GM21447 (cell line): ENCODE data around the gene SRMS.
"Not testable (repeated sequence)": the region's sequence is repeated elsewhere in the genome, so short reads cannot be mapped to it uniquely, and the experiment has no call there.

ENCODE experiments used
- ATAC-seq: cut with Tn5 transposase; IDR thresholded peaks from one replicate; pipeline ENCODE4 v1.9.1; 2021; ENCODE audit not compliant: unreplicated experiment

SRMS gene

GRCh38 chr20:63525185-63525584 is 22.4 kb downstream of the SRMS start:
- ATAC-seq, result no peak

- no peak for ATAC-seq
Observed at GRCh38 chr20:63522981-63523611, 24.5 kb downstream of the SRMS start.

DNA sequence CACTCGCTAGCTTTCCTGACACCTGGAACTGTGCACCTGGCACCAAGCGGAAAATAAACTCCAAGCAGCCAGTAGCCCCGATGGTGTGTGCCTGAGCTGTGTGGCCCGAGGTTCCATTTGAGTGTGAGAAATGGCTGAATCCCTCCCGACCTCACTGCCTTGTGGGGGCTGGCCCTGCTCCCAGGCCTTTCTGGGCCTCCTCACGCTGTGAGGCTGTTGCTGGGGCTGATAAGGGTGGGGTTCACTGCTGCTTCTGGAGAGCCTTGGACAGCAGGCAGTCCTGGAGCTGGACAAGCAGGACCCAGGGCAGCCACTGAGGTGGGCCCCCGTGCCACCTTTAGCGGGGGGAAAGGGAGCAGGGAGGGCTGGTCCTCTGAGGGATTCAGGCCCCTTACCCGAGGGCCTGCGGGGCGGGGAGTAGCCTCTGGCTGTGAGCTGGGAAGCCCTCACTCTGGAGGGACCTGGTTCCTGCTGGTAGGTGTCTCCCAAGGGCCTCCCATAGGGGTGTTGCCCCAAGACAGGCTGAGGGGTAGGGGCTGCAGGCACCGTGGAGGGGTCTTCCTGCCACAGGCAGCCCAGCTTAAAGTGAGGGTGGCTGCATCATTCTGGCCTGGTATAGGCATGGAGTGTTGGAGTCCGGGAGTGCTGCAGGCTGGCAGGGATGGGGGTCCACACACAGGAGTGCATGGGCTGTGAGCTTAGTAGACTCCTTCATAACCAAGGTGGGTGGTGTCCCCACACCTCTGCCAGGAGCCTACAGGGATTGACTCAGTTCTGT is 25.3 kb downstream of the SRMS start:
- ATAC-seq, result no peak

DNA sequence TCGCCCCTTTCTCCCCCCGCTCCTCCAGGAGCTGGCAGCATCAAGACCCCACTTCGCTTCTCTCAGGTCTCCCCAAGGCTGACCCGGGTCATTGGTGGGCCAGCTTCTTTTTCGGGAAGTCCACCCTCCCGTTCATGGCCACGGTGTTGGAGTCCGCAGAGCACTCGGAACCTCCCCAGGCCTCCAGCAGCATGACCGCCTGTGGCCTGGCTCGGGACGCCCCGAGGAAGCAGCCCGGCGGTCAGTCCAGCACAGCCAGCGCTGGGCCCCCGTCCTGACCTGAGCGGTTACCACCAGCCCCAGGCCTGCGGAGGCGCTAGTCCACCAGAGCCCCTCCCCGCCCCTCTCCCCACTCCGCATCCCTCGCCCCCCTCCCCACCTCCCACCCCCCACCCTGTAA is 25.9 kb downstream of the SRMS start:
- no peak for ATAC-seq

DNA sequence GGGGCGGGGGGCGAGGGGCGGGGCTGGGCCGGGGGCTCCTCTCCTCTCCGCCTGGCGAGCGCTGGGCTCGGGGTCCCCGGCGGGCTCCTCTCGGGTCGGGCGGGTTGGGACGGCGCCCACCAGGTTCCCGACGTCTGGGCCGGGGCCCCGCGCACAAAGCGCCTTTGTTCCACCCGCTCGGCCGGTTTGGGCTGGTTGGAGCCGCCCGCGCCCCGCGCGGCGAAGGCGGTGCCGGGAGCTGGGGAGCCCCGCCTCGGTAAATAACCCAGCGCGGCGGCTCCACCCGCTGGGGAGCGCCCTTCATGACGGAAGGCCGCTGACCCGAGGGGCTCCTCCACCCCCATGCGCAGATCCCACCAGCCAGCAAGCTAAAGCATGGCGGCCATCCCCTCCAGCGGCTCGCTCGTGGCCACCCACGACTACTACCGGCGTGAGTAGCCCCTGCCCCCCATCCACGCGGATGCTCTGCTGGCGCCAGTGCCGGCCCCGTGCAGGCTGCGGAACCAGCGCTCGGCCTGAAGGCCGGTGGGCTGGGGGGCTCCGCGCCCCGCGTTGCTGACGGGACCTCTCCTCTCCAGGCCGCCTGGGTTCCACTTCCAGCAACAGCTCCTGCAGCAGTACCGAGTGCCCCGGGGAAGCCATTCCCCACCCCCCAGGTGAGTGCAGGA is 26.5 kb downstream of the SRMS start:
- peak; percentile 38 for ATAC-seq

- ATAC-seq, result peak; percentile 66
Observed at GRCh38 chr20:63520504-63520933, 27.0 kb downstream of the SRMS start, which contains the start of gene PPDPF. PPDPF (plus strand) TSS chr20:63520765; CDS start chr20:63521309, 544 bp downstream.

DNA sequence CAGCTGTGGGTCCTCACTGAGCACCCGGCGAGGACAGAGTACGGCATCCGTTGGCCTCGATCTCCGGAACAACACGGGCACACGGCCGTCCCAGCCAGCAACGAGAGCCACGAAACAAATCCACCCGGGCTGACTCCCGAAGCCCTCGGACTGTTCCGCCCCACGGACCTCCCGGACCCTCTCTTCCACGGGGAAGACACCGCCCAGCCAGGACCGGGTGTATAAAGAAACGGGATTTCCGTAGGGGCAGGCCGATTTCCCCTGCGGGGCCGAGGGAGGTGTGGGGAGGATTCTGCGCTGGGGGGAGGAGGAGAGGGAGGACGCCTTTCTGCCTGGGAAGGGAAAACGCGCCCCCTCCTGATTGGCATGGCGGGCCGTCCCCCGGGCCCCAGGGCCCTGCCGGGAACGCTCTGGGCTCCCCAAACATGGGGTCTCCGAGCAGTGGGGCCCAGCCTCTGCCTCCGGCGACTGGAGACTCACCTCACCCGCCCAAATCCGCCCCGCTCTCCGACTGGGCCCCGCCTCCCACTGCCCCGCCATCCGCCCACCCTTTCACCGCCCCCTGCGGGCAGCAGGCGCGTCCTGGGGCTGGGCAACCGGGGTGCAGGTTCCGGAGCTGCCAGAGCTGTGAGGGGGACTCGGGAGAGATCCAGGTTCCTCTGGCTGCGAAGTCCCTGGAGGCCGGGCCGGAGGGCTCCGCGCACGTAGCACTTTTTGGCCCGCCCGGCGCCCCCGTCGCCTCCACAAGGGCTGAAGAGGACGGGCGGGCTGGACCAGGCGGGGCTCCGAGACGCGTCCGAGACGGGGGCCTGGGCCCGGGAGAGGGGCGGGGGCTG is 27.7 kb downstream of the SRMS start:
- peak; percentile 53 for ATAC-seq

GRCh38 chr20:63518946-63519667 is 28.4 kb downstream of the SRMS start:
- no peak for ATAC-seq

GRCh38 chr20:63518351-63518861 is 29.1 kb downstream of the SRMS start:
- no peak for ATAC-seq

- ATAC-seq, result no peak
Observed at GRCh38 chr20:63517376-63518309, 29.9 kb downstream of the SRMS start.

- ATAC-seq, result not testable (repeated sequence)
Observed at GRCh38 chr20:63514520-63514919, 33.0 kb downstream of the SRMS start.

DNA sequence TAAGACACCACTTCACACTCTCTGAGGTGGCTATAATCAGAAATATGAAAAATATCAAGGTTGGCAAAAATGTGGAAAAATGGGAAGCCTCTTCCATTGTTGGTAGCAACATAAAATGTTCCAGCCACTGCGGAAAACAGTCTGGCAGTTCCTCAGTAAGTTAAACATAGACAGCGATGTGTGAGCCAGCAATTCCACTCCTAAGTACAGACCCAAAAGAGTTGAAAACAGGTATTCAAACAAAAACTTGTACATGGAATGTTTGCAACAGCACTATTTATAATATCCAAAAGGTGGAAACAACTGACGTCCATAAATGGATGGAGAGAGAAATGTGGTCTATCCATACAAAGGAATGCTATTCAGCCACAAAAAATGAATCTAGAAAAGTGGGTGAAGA is 34.3 kb downstream of the SRMS start:
- ATAC-seq, result no peak

GRCh38 chr20:63509088-63509564 is 38.4 kb downstream of the SRMS start:
- ATAC-seq, result no peak

- ATAC-seq, result no peak
Observed at GRCh38 chr20:63508072-63508768, 39.3 kb downstream of the SRMS start.

GRCh38 chr20:63507083-63507743 is 40.3 kb downstream of the SRMS start:
- no peak for ATAC-seq

GRCh38 chr20:63505723-63506122 is 41.8 kb downstream of the SRMS start:
- ATAC-seq, result no peak

GRCh38 chr20:63505281-63505680 is 42.3 kb downstream of the SRMS start:
- no peak for ATAC-seq

DNA sequence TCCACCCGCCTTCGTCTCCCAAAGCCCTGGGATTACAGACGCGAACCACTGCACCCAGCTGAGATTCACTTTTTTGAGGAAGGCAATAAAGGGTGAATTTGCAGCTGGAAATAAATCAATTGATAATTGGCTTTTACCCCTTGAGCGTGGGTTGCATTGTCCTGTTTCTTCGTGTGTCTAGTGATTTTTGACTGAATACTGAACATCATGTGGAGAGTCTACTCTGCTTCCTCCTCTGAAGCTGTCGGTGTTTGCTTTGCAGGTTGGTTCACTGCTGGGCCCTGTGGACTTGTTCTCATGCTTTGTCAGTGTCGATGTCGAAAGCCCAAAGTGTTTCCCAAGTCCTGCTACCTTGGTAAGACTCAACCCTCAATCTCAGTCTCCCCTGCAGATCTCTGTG is 42.9 kb downstream of the SRMS start:
- no peak for ATAC-seq
